Measurements from ENCODE around the gene DBH.

Gene DBH

GRCh38 chr9:133686642-133687575 lies 50.7 kb downstream of the DBH start:
- no peak overlapping the region for H2AFZ ChIP-seq (ENCODE audit: low read depth, low read length)
- H3K36me3 ChIP-seq (ENCODE audit: insufficient read depth, low read length): no peaks in the 10 kb centered on the region
- H3K4me1 ChIP-seq (ENCODE audit: insufficient read depth, low read length): peaks cover 3% of the 10 kb centered on the region
- TF ChIP-seq EZH2 (IDR thresholded peaks at IDR 0.05; ENCODE audit: borderline replicate concordance, low read depth, low read length, severe bottlenecking): no peak
- TF ChIP-seq CTCF (IDR thresholded peaks at IDR 0.05; ENCODE audit: borderline replicate concordance, extremely low read depth, low read length, poor library complexity, severe bottlenecking): no peak
- no peak overlapping the region for H3K9ac ChIP-seq (ENCODE audit: low read depth, low read length)
- DNase-seq (no peak), ATAC-seq (ENCODE audit: insufficient read depth, low read depth) (no peak)
- H3K4me2 ChIP-seq (ENCODE audit: insufficient read depth, low read length): no peak overlapping the region
- no peaks in the 10 kb centered on the region for H3K27me3 ChIP-seq (ENCODE audit: insufficient read depth, low read length, poor library complexity)
- H3K79me2 ChIP-seq (ENCODE audit: insufficient read depth, low read length): no peaks in the 10 kb centered on the region
- H3K4me3 ChIP-seq (ENCODE audit: low read depth in 1 of 2, low read length in 2 of 2): no peak overlapping the region
- H3K27ac ChIP-seq (ENCODE audit: low read length): no peak overlapping the region
- no peaks in the 10 kb centered on the region for H3K9me3 ChIP-seq (ENCODE audit: insufficient read depth, low read length, severe bottlenecking)
- no peaks in the 10 kb centered on the region; the same call in 1 of the 2 replicates for H4K20me1 ChIP-seq (ENCODE audit: insufficient read depth, low read length)

GRCh38 chr9:133687856-133688761 lies 51.9 kb downstream of the DBH start:
- no peaks in the 10 kb centered on the region for H3K27me3 ChIP-seq (ENCODE audit: insufficient read depth, low read length, poor library complexity)
- TF ChIP-seq CTCF (IDR thresholded peaks at IDR 0.05; ENCODE audit: borderline replicate concordance, extremely low read depth, low read length, poor library complexity, severe bottlenecking) (no peak), EZH2 (IDR thresholded peaks at IDR 0.05; ENCODE audit: borderline replicate concordance, low read depth, low read length, severe bottlenecking) (no peak)
- no peak for ATAC-seq (ENCODE audit: insufficient read depth, low read depth)
- H3K79me2 ChIP-seq (ENCODE audit: insufficient read depth, low read length): no peaks in the 10 kb centered on the region
- no peaks in the 10 kb centered on the region for H3K36me3 ChIP-seq (ENCODE audit: insufficient read depth, low read length)
- H3K4me3 ChIP-seq (ENCODE audit: low read depth in 1 of 2, low read length in 2 of 2): no peak overlapping the region
- no peaks in the 10 kb centered on the region; the same call in 1 of the 2 replicates for H4K20me1 ChIP-seq (ENCODE audit: insufficient read depth, low read length)
- H3K4me2 ChIP-seq (ENCODE audit: insufficient read depth, low read length): no peak overlapping the region
- no peak overlapping the region for H3K27ac ChIP-seq (ENCODE audit: low read length)
- no peak for DNase-seq
- peaks cover 3% of the 10 kb centered on the region for H3K4me1 ChIP-seq (ENCODE audit: insufficient read depth, low read length)
- H3K9me3 ChIP-seq (ENCODE audit: insufficient read depth, low read length, severe bottlenecking): no peaks in the 10 kb centered on the region
- no peak overlapping the region for H2AFZ ChIP-seq (ENCODE audit: low read depth, low read length)
- no peak overlapping the region for H3K9ac ChIP-seq (ENCODE audit: low read depth, low read length)

- no peaks in the 10 kb centered on the region for H3K27me3 ChIP-seq (ENCODE audit: insufficient read depth, low read length, poor library complexity)
- no peak for DNase-seq
- no peak for ATAC-seq (ENCODE audit: insufficient read depth, low read depth)
- TF ChIP-seq CTCF (IDR thresholded peaks at IDR 0.05; ENCODE audit: borderline replicate concordance, extremely low read depth, low read length, poor library complexity, severe bottlenecking) (no peak), EZH2 (IDR thresholded peaks at IDR 0.05; ENCODE audit: borderline replicate concordance, low read depth, low read length, severe bottlenecking) (no peak)
- no peaks in the 10 kb centered on the region for H3K36me3 ChIP-seq (ENCODE audit: insufficient read depth, low read length)
- no peak overlapping the region for H3K9ac ChIP-seq (ENCODE audit: low read depth, low read length)
- H3K79me2 ChIP-seq (ENCODE audit: insufficient read depth, low read length): no peaks in the 10 kb centered on the region
- H3K9me3 ChIP-seq (ENCODE audit: insufficient read depth, low read length, severe bottlenecking): no peaks in the 10 kb centered on the region
- H3K4me3 ChIP-seq (ENCODE audit: low read depth in 1 of 2, low read length in 2 of 2): no peak overlapping the region
- no peak overlapping the region for H2AFZ ChIP-seq (ENCODE audit: low read depth, low read length)
- no peaks in the 10 kb centered on the region for H3K4me1 ChIP-seq (ENCODE audit: insufficient read depth, low read length)
- no peak overlapping the region for H3K4me2 ChIP-seq (ENCODE audit: insufficient read depth, low read length)
- H4K20me1 ChIP-seq (ENCODE audit: insufficient read depth, low read length): no peaks in the 10 kb centered on the region
- no peak overlapping the region for H3K27ac ChIP-seq (ENCODE audit: low read length)
Observed at GRCh38 chr9:133689151-133689763, 53.1 kb downstream of the DBH start.

Measured in DND-41 (cell line).